Tibial nerve (tissue), 4 donors: ENCODE data around the gene RBP2.

Experiments
- CTCF ChIP-seq, 5 experiments: fragments of 200-600 bp in 3 of 5; fragments of 450-650 bp in 2 of 5; sonication (generic) in 3 of 5; IDR thresholded peaks; one replicate each; pipeline ENCODE4 v1.5.1; 2016 to 2019; ENCODE audit warnings: antibody characterized with exemption in 5 of 5, mild to moderate bottlenecking in 3 of 5, moderate library complexity in 2 of 5
- EP300 ChIP-seq, 2 donors: sonication (generic); formaldehyde crosslinking; IDR thresholded peaks; one replicate each; pipeline ENCODE4 v1.6.1; 2017; ENCODE audit warnings: antibody characterized with exemption in 2 of 2, mild to moderate bottlenecking in 1 of 2
- POLR2A ChIP-seq, 2 donors: fragments of 450-650 bp; IDR thresholded peaks; one replicate each; pipeline ENCODE4 v1.6.1; 2017; ENCODE audit warnings: antibody characterized with exemption in 2 of 2, mild to moderate bottlenecking in 2 of 2, moderate library complexity in 2 of 2

- TF ChIP-seq CTCF (IDR thresholded peaks at IDR 0.05) (no peak), POLR2A (IDR thresholded peaks at IDR 0.05) (no peak), EP300 (IDR thresholded peaks at IDR 0.05) (no peak)
Observed at GRCh38 chr3:139482206-139482605, 5.9 kb upstream of the RBP2 start.
